ENCODE results near the gene ANKS4B.
A peak's percentile ranks its signal among the peaks of the same experiment; 100 is the strongest.
"Not testable (repeated sequence)": the region's sequence is repeated elsewhere in the genome, so short reads cannot be mapped to it uniquely, and the experiment has no call there.

The ANKS4B gene
- 0 to 0.06 (median 0) reads per million in 9 experiments for total RNA-seq

GRCh38 chr16:21233521-21234150 is at the start of gene ANKS4B:
Gene ANKS4B (plus strand): TSS chr16:21233699. CDS start chr16:21233738, 39 bp downstream.
- no peak for ATAC-seq (replicated peaks)
- peaks cover 57 to 60% of the 10 kb centered on the region in 2 donors for H3K27me3 Mint-ChIP-seq
- no peak for DNase-seq
- no peak within 1 kb of the TSS for H3K27ac Mint-ChIP-seq
- H3K9me3 Mint-ChIP-seq: no peaks in the 10 kb centered on the region
- no peaks in the 10 kb centered on the region for H3K36me3 Mint-ChIP-seq (ENCODE audit: insufficient read depth)
- H3K4me1 Mint-ChIP-seq (ENCODE audit: low read depth in 2 of 2): no peaks in the 10 kb centered on the region
- no peak within 1 kb of the TSS for H3K4me3 Mint-ChIP-seq

- H3K4me3 Mint-ChIP-seq: no peak overlapping the region
- DNase-seq: no peak
These were observed 49.5 kb upstream of the ANKS4B start for GRCh38 chr16:21183995-21184394.

GRCh38 chr16:21184834-21185233 is 48.7 kb upstream of the ANKS4B start:
- peak overlapping the region in 1 of 2 donors; percentile 18 for H3K27ac Mint-ChIP-seq
- peaks cover 9% of the 10 kb centered on the region for H3K36me3 Mint-ChIP-seq (ENCODE audit: insufficient read depth)
- peaks cover 0 to 3% of the 10 kb centered on the region in 2 donors for H3K27me3 Mint-ChIP-seq
- H3K4me3 Mint-ChIP-seq: no peak overlapping the region
- peaks cover 5 to 6% of the 10 kb centered on the region in 2 donors for H3K4me1 Mint-ChIP-seq (ENCODE audit: low read depth in 2 of 2)
- H3K9me3 Mint-ChIP-seq: no peaks in the 10 kb centered on the region
- DNase-seq (no peak), ATAC-seq (replicated peaks) (no peak)

More at GRCh38 chr16:21183995-21184394, 49.5 kb upstream of the ANKS4B start:
- ATAC-seq (replicated peaks): no peak
- Mint-ChIP-seq H3K27ac (no peak overlapping the region), H3K36me3 (ENCODE audit: insufficient read depth) (peaks cover 13% of the 10 kb centered on the region), H3K27me3 (no peaks in the 10 kb centered on the region), H3K9me3 (no peaks in the 10 kb centered on the region), H3K4me1 (ENCODE audit: low read depth in 2 of 2) (peaks cover 5 to 6% of the 10 kb centered on the region in 2 donors)

- DNase-seq (no peak), ATAC-seq (replicated peaks) (no peak)
- H3K4me1 Mint-ChIP-seq (ENCODE audit: low read depth in 2 of 2): peaks cover 5 to 6% of the 10 kb centered on the region in 2 donors
- H3K4me3 Mint-ChIP-seq: no peak overlapping the region
- H3K9me3 Mint-ChIP-seq: peaks cover 0 to 2% of the 10 kb centered on the region in 2 donors
- H3K36me3 Mint-ChIP-seq (ENCODE audit: insufficient read depth): peaks cover 3% of the 10 kb centered on the region
- H3K27me3 Mint-ChIP-seq: peaks cover 5 to 10% of the 10 kb centered on the region in 2 donors
- no peak overlapping the region for H3K27ac Mint-ChIP-seq
These were observed 47.7 kb upstream of the ANKS4B start for GRCh38 chr16:21185659-21186325.

GRCh38 chr16:21186326-21186691 is 47.2 kb upstream of the ANKS4B start:
- ATAC-seq (replicated peaks): no peak
- DNase-seq: no peak
- Mint-ChIP-seq H3K27me3 (peaks cover 5 to 10% of the 10 kb centered on the region in 2 donors), H3K27ac (no peak overlapping the region), H3K4me1 (ENCODE audit: low read depth in 2 of 2) (peaks cover 5 to 6% of the 10 kb centered on the region in 2 donors), H3K4me3 (no peak overlapping the region), H3K9me3 (peaks cover 0 to 2% of the 10 kb centered on the region in 2 donors), H3K36me3 (ENCODE audit: insufficient read depth) (peaks cover 2% of the 10 kb centered on the region)

GRCh38 chr16:21189311-21189710 is 44.2 kb upstream of the ANKS4B start:
- peaks cover 0 to 2% of the 10 kb centered on the region in 2 donors for H3K9me3 Mint-ChIP-seq

GRCh38 chr16:21190013-21190412 is 43.5 kb upstream of the ANKS4B start:
- no peak overlapping the region for H3K4me3 Mint-ChIP-seq

More at GRCh38 chr16:21189311-21189710, 44.2 kb upstream of the ANKS4B start:
- Mint-ChIP-seq H3K4me1 (ENCODE audit: low read depth in 2 of 2) (peaks cover 5 to 6% of the 10 kb centered on the region in 2 donors), H3K4me3 (no peak overlapping the region), H3K27me3 (peaks cover 8 to 38% of the 10 kb centered on the region in 2 donors), H3K27ac (no peak overlapping the region), H3K36me3 (ENCODE audit: insufficient read depth) (no peaks in the 10 kb centered on the region)
- ATAC-seq (replicated peaks): no peak
- DNase-seq: no peak

GRCh38 chr16:21190599-21190998 is 42.9 kb upstream of the ANKS4B start:
- ATAC-seq (replicated peaks): no peak
- Mint-ChIP-seq H3K27ac (no peak overlapping the region), H3K27me3 (peaks cover 21 to 50% of the 10 kb centered on the region in 2 donors), H3K4me1 (ENCODE audit: low read depth in 2 of 2) (peaks cover 4 to 5% of the 10 kb centered on the region in 2 donors), H3K9me3 (peaks cover 0 to 2% of the 10 kb centered on the region in 2 donors), H3K4me3 (no peak overlapping the region), H3K36me3 (ENCODE audit: insufficient read depth) (no peaks in the 10 kb centered on the region)
- no peak for DNase-seq

More at GRCh38 chr16:21190013-21190412, 43.5 kb upstream of the ANKS4B start:
- no peak for ATAC-seq (replicated peaks)
- no peak overlapping the region for H3K27ac Mint-ChIP-seq
- H3K4me1 Mint-ChIP-seq (ENCODE audit: low read depth in 2 of 2): peaks cover 4 to 5% of the 10 kb centered on the region in 2 donors
- DNase-seq: no peak
- H3K36me3 Mint-ChIP-seq (ENCODE audit: insufficient read depth): no peaks in the 10 kb centered on the region
- H3K9me3 Mint-ChIP-seq: peaks cover 0 to 2% of the 10 kb centered on the region in 2 donors
- H3K27me3 Mint-ChIP-seq: peaks cover 15 to 45% of the 10 kb centered on the region in 2 donors

GRCh38 chr16:21192991-21193390 is 40.5 kb upstream of the ANKS4B start:
- Mint-ChIP-seq H3K27me3 (peaks cover 28 to 74% of the 10 kb centered on the region in 2 donors), H3K36me3 (ENCODE audit: insufficient read depth) (no peaks in the 10 kb centered on the region), H3K4me1 (ENCODE audit: low read depth in 2 of 2) (peaks cover 4 to 5% of the 10 kb centered on the region in 2 donors), H3K4me3 (no peak overlapping the region), H3K27ac (no peak overlapping the region), H3K9me3 (peaks cover 0 to 2% of the 10 kb centered on the region in 2 donors)
- ATAC-seq (replicated peaks): no peak
- no peak for DNase-seq

GRCh38 chr16:21194771-21195301 is 38.7 kb upstream of the ANKS4B start:
- peaks cover 35 to 90% of the 10 kb centered on the region in 2 donors for H3K27me3 Mint-ChIP-seq
- H3K36me3 Mint-ChIP-seq (ENCODE audit: insufficient read depth): no peaks in the 10 kb centered on the region
- peaks cover 0 to 2% of the 10 kb centered on the region in 2 donors for H3K9me3 Mint-ChIP-seq
- no peak overlapping the region for H3K27ac Mint-ChIP-seq
- no peak overlapping the region for H3K4me3 Mint-ChIP-seq
- H3K4me1 Mint-ChIP-seq (ENCODE audit: low read depth in 2 of 2): no peaks in the 10 kb centered on the region
- ATAC-seq (replicated peaks) (no peak), DNase-seq (no peak)

GRCh38 chr16:21195330-21195729 is 38.2 kb upstream of the ANKS4B start:
- H3K4me3 Mint-ChIP-seq; H3K4me1 Mint-ChIP-seq (ENCODE audit: low read depth in 2 of 2): not testable (repeated sequence)

GRCh38 chr16:21197112-21197511 is 36.4 kb upstream of the ANKS4B start:
- ATAC-seq (replicated peaks) (no peak), DNase-seq (no peak)
- Mint-ChIP-seq H3K9me3 (no peaks in the 10 kb centered on the region), H3K36me3 (ENCODE audit: insufficient read depth) (no peaks in the 10 kb centered on the region), H3K27me3 (peaks cover 39 to 100% of the 10 kb centered on the region in 2 donors), H3K4me3 (no peak overlapping the region), H3K27ac (no peak overlapping the region), H3K4me1 (ENCODE audit: low read depth in 2 of 2) (no peaks in the 10 kb centered on the region)

More at GRCh38 chr16:21195330-21195729, 38.2 kb upstream of the ANKS4B start:
- H3K9me3 Mint-ChIP-seq; H3K36me3 Mint-ChIP-seq (ENCODE audit: insufficient read depth); ATAC-seq (replicated peaks); DNase-seq; H3K27ac Mint-ChIP-seq: not testable (repeated sequence)
- H3K27me3 Mint-ChIP-seq: peaks cover 33 to 90% of the 10 kb centered on the region in 2 donors

GRCh38 chr16:21197621-21198020 is 35.9 kb upstream of the ANKS4B start:
- DNase-seq (no peak), ATAC-seq (replicated peaks) (no peak)
- peaks cover 39 to 100% of the 10 kb centered on the region in 2 donors for H3K27me3 Mint-ChIP-seq
- H3K9me3 Mint-ChIP-seq: no peaks in the 10 kb centered on the region
- no peak overlapping the region for H3K4me3 Mint-ChIP-seq
- H3K4me1 Mint-ChIP-seq (ENCODE audit: low read depth in 2 of 2): no peaks in the 10 kb centered on the region
- H3K36me3 Mint-ChIP-seq (ENCODE audit: insufficient read depth): no peaks in the 10 kb centered on the region
- no peak overlapping the region for H3K27ac Mint-ChIP-seq

Data from effector memory CD8-positive, alpha-beta T cell (primary cell).